ENCODE measurements around the gene BRI3.

GRCh38 chr7:98236355-98237185, 44.9 kb upstream of the BRI3 start:
- TF ChIP-seq CTCF (optimal IDR thresholded peaks at IDR 0.05 in 1 of 3, IDR thresholded peaks at IDR 0.05 in 1 of 3, conservative IDR thresholded peaks at IDR 0.05 in 1 of 3; ENCODE audit: extremely low read depth in 1 of 3, insufficient read depth in 2 of 3, low read length in 3 of 3) (no peak), EZH2 (IDR thresholded peaks at IDR 0.05; ENCODE audit: low read length) (no peak)
